ENCODE data around the gene PRRX2. TPM values are rescaled to one million over a fixed set of nuclear protein-coding genes. Genes with fewer than 3 reads are reported as not detected.

Gene PRRX2
- total and polyA plus RNA-seq, 2 of the 4 experiments (the other 2 are of a cell fraction), result 12.7 to 35.5 TPM

DNA sequence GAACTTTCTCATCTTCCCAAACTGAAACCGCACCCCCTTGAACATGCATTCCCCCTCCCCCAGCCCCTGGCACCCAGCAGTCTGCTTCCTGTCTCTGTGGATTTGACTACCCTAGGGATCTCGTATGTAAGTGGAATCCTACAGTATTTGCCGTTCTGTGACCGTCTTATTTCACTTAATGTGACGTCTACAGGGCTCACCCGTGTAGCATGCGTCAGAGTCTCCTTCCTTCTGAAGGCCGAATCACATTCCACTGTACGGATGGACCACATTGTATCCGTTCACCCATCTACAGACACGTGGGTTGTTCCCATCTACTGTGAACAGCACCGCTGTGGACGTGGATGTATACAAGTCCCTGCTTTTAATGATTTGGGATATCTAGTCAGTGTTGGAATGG lies 4.5 kb downstream of the PRRX2 start:
- intact Hi-C loops (cut with micrococcal nuclease), result loop anchor here (5.0 kb wide), 1 partner anchor 42 kb away; no protein-coding TSS in a partner anchor
- CTCF ChIA-PET, result no interaction called here
- H3K4me2 ChIP-seq (ENCODE audit: low read depth, low read length), result no peak overlapping the region; the same call in 1 of the 2 replicates

More for the DNA sequence above, 4.5 kb downstream of the PRRX2 start:
- Histone ChIP-seq H3K9me1 (ENCODE audit: insufficient read depth, low read length) (peaks cover 18% of the 10 kb centered on the region), H4K20me1 (ENCODE audit: insufficient read depth, low read length) (peaks cover 46% of the 10 kb centered on the region), H3K18ac (ENCODE audit: low read depth, low read length) (peak overlapping the region; percentile 33; the same call in 1 of the 2 replicates), H3K4me1 (ENCODE audit: control insufficient read depth, insufficient read depth, low read length) (peaks cover 31% of the 10 kb centered on the region), H2BK15ac (ENCODE audit: low read depth, low read length) (peak overlapping the region; percentile 90; the same call in 2 of the 3 replicates), H2BK120ac (ENCODE audit: low read depth, low read length) (peak overlapping the region; percentile 84), H3K27ac (ENCODE audit: insufficient read depth, low read length) (peak overlapping the region; percentile 71), H3K14ac (replicated peaks; ENCODE audit: low read depth, low read length) (peak overlapping the region; percentile 70), H3K56ac (ENCODE audit: extremely low read depth, insufficient read depth, low read length) (no peak overlapping the region), H4K8ac (ENCODE audit: low read depth in 2 of 2, low read length in 2 of 2) (peak overlapping the region in 1 of 2 experiments; percentile 61; a peak in 1 of 4 replicates), H2AK5ac (ENCODE audit: low read depth, low read length) (peak overlapping the region; percentile 80), H3K4ac (ENCODE audit: low read depth, low read length) (peak overlapping the region; percentile 80), H3K4me3 (ENCODE audit: insufficient read depth, low read depth, low read length) (no peak overlapping the region), H3K27me3 (ENCODE audit: control insufficient read depth, insufficient read depth, low read length) (no peaks in the 10 kb centered on the region), H3K36me3 (ENCODE audit: control insufficient read depth, insufficient read depth, low read length) (peaks cover 21% of the 10 kb centered on the region), H4K5ac (ENCODE audit: low read depth, low read length) (peak overlapping the region; percentile 61; the same call in 1 of the 2 replicates), H3K9ac (ENCODE audit: low read depth, low read length) (peak overlapping the region; percentile 26; the same call in 1 of the 2 replicates), H2BK5ac (ENCODE audit: low read depth, low read length, poor library complexity, severe bottlenecking) (peak overlapping the region; percentile 64), H3K79me1 (ENCODE audit: low read depth in 1 of 2, low read length in 2 of 2) (peaks cover 10 to 79% of the 10 kb centered on the region in 2 experiments; a peak in 3 of 4 replicates), H2BK20ac (ENCODE audit: low read depth, low read length) (peak overlapping the region; percentile 64), H3K9me3 (ENCODE audit: control insufficient read depth, insufficient read depth, low read length) (no peaks in the 10 kb centered on the region), H4K91ac (ENCODE audit: insufficient read depth, low read depth, low read length) (peak overlapping the region; percentile 77), H3K23ac (ENCODE audit: low read depth, low read length) (peak overlapping the region; percentile 22; the same call in 1 of the 2 replicates), H2AFZ (replicated peaks; ENCODE audit: low read length, poor library complexity) (no peak overlapping the region), H2AK9ac (replicated peaks; ENCODE audit: low read depth, low read length, poor library complexity) (peak overlapping the region; percentile 17)
- BruUV-seq (replicated peaks), result no TSS peak
- dilution Hi-C loops (cut with HindIII; ENCODE audit: low sequenced_read_pairs, unreplicated experiment), result no loop called here
- DNase-seq, result no peak
- in situ Hi-C loops (cut with MboI; ENCODE audit: low sequenced_read_pairs), result no loop called here
- POLR2A ChIA-PET (ENCODE audit: unreplicated experiment), result no interaction called here
- ATAC-seq (ENCODE audit: low read depth), result no peak
- TF ChIP-seq BHLHE40 (IDR thresholded peaks at IDR 0.05; ENCODE audit: low read depth, low read length) (no peak), POLR2A (IDR thresholded peaks at IDR 0.05; ENCODE audit: low read depth, low read length) (no peak), MAFK (IDR thresholded peaks at IDR 0.05; ENCODE audit: low read depth, low read length) (no peak), FOS (IDR thresholded peaks at IDR 0.05; ENCODE audit: low read depth, low read length) (no peak), CTCF (conservative IDR thresholded peaks at IDR 0.05; ENCODE audit: low read depth, low read length) (no peak), CEBPB (IDR thresholded peaks at IDR 0.05; ENCODE audit: low read depth, low read length) (no peak), NFE2L2 (IDR thresholded peaks at IDR 0.05; ENCODE audit: low read depth, low read length) (no peak), SMC3 (IDR thresholded peaks at IDR 0.05; ENCODE audit: low read depth, low read length) (no peak), RAD21 (IDR thresholded peaks at IDR 0.05; ENCODE audit: low read length) (no peak), ELK1 (IDR thresholded peaks at IDR 0.05; ENCODE audit: borderline replicate concordance, low read depth, low read length) (no peak), CHD1 (IDR thresholded peaks at IDR 0.05; ENCODE audit: low read depth, low read length) (no peak), RFX5 (IDR thresholded peaks at IDR 0.05; ENCODE audit: low read depth, low read length) (no peak), MXI1 (IDR thresholded peaks at IDR 0.05; ENCODE audit: borderline replicate concordance, low read depth, low read length) (no peak), MAZ (IDR thresholded peaks at IDR 0.05; ENCODE audit: borderline replicate concordance, low read depth, low read length) (no peak), RCOR1 (IDR thresholded peaks at IDR 0.05; ENCODE audit: insufficient replicate concordance, low read length) (no peak)
- TF ChIP-seq, protein P1, sequence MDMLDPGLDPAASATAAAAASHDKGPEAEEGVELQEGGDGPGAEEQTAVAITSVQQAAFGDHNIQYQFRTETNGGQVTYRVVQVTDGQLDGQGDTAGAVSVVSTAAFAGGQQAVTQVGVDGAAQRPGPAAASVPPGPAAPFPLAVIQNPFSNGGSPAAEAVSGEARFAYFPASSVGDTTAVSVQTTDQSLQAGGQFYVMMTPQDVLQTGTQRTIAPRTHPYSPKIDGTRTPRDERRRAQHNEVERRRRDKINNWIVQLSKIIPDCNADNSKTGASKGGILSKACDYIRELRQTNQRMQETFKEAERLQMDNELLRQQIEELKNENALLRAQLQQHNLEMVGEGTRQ (IDR thresholded peaks at IDR 0.05; ENCODE audit: low read depth, low read length), result no peak
- 86% methylated on average over 8 of the region's 13 CpGs; no CpG with 5 or more reads in 1 of the 2 experiments for WGBS, 2 experiments (ENCODE audit: extremely low coverage in 2 of 2, insufficient read length in 1 of 2)

All from IMR-90 (cell line).